Ureter (tissue), 1 donor: ENCODE results near the gene BICD1. TPM values are rescaled to one million over a fixed set of nuclear protein-coding genes. Genes with fewer than 3 reads are reported as not detected.
"Not testable (repeated sequence)": the region's sequence is repeated elsewhere in the genome, so short reads cannot be mapped to it uniquely, and the experiment has no call there.

Experiments used
- DNase-seq: peaks from one replicate; pipeline ENCODE4 v3.0.0-alpha.2; 2020; ENCODE audit warnings: low spot score
- total RNA-seq: library from RNA; stranded (reverse); gene quantifications from one replicate; pipeline ENCODE4 v1.2.4, GENCODE V29; 2023
- donor health status: DM: yes; HTN: yes; CAD: no.

The BICD1 gene
- total RNA-seq, 1 donor from 2014 or later = 32.9 TPM

- no peak for DNase-seq
Measured at GRCh38 chr12:32248441-32249140, 141.9 kb downstream of the BICD1 start.

GRCh38 chr12:32249777-32250176, 143.1 kb downstream of the BICD1 start:
- DNase-seq = no peak

GRCh38 chr12:32252199-32253073, 145.8 kb downstream of the BICD1 start:
- no peak for DNase-seq

GRCh38 chr12:32253154-32253790, 146.6 kb downstream of the BICD1 start:
- DNase-seq = no peak

GRCh38 chr12:32254260-32254956, 147.8 kb downstream of the BICD1 start:
- DNase-seq = no peak

- no peak for DNase-seq
Measured at GRCh38 chr12:32255588-32255987, 148.9 kb downstream of the BICD1 start.

DNA sequence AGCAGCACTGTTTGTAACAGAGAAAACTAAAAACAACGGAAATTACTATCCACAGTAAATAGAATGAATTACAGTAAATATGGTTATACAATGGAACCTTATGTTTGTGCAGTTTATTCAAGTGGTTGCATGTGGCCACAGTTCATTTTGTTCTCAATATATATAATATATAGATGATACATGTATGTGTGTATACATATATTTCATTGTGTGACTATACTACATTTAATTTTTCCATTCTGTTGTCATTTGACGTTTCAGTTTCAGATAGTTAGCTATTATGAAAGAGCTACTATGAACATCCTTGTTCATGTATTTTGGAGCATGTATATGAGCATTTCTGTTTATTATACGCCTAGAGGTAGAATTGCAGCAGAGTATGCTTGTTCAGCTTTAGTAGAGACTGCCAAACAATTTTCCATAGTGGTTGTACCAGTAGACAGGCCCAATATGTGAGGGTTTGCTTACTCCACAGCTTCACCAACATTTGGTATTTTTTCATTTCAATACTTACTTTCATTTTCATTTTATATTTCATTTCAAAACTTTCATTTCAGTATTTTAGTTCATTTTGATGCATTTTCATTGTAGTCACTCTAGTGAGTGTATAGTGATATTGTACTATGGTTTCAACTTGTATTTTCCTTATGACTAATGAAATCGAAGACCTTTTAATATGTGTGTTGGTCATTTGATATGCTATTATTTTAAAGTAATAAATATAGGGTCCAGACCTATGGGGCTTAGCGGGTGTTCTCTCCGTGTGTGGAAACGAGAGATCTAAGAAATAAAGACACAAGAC, 151.2 kb downstream of the BICD1 start:
- no peak for DNase-seq

GRCh38 chr12:32260696-32261095, 154.0 kb downstream of the BICD1 start:
- no peak for DNase-seq

GRCh38 chr12:32261638-32262037, 155.0 kb downstream of the BICD1 start:
- no peak for DNase-seq

GRCh38 chr12:32264961-32265360, 158.3 kb downstream of the BICD1 start:
- DNase-seq = no peak

DNA sequence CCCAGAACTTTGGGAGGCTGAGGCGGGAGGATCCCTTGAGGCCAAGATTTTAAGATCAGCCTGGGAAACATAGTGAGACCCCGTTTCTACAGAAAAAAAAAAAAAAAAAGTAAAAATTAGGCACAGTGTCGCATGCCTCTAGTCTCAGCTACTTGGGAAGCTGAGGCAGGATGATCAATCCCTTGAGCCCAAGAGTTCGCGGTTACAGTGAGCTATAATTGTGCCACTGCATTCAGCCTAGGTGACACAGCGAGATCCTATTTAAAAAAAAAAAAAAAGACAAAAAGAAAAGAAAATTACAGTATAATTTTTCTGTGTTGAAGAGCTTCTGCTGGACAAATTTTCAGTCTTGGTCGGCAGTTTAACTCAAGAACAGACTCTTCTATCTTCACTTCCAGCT, 158.8 kb downstream of the BICD1 start:
- DNase-seq = no peak

DNA sequence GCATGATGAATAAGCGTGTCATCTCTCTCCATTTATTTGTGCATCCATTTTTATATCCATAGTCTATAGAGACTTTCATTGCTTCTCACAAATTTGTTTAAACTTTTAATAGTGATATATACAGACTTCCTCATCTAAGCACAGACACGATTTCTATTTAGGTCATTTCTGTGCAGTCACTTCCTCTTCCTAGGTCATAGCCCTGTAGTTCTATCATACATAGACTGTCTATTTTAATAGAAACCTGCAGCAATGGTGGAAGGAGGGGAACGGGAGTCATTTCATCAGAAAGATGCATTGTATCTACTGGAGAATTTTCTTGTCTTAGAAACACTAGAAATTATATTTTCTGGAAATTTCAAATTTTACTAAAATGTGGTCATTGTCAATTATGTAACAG, 159.3 kb downstream of the BICD1 start:
- no peak for DNase-seq

GRCh38 chr12:32266756-32267155, 160.1 kb downstream of the BICD1 start:
- no peak for DNase-seq

DNA sequence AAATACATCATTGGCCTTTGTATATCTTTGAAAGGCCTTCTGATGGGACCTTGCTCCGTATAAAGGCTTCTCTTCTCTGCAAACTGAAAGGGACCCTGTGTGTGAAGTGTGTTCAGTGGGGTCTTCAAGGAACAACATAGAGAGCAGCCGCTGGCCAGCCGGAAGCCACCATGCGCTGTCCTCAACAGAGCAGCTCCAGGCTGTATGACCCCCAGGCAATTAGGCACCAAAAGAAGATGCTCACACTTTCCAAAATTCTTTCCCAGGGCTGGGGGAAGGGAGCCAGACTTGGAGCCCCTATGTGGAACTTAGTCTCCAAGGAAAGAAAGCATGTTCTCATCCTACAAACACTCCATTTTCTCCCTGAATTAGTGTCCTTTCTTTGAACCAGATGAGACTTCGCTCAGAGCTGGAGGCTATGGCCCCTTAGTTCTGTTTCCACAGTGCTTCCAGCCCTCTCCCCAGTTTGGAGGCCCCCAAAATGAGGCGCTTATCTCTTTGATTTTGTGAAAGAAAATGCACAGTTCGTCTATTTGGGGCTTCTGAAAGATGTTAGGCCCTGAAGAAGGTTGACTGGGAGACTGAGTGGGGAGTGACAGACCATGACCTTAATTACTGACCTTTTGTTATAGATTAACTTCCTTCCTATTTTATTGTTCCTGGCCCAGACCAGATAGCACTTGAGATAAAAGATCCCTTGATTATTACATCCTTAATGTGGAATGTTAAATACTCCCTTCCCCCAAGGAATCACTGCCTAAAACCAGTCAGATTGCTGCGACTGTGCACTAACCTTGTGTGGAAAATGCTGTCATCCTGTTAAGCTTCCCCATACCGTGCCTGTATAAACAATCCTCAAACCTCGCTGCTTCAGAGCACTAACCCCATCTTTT, 164.4 kb downstream of the BICD1 start:
- DNase-seq = no peak

GRCh38 chr12:32272465-32272864, 165.8 kb downstream of the BICD1 start:
- no peak for DNase-seq

DNA sequence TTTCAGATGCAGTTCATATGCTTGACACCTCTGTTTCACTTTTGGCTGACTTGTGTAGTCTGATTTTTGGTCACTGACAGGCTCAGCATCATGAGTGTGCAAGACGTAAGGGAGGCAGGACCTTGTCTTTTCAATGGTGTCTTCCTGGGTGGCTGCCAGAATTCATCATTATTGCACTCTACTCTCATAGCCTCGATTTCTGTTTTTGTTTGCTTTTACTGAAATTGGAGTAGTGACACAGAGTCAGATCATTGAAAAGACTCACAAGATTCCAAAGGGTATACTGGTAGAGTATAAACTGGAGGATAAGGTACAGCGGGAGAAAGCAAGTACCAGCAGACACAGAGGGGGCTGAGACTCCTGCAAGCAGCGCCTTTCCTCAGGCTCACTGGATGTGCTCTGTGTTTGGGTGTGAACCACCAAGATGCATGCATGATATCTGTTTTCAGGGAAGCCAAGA, 166.4 kb downstream of the BICD1 start:
- no peak for DNase-seq

GRCh38 chr12:32273712-32274111, 167.1 kb downstream of the BICD1 start:
- no peak for DNase-seq

- no peak for DNase-seq
Measured at GRCh38 chr12:32274665-32275064, 168.0 kb downstream of the BICD1 start.

- not testable (repeated sequence) for DNase-seq
Measured at GRCh38 chr12:32275520-32275919, 168.9 kb downstream of the BICD1 start.

DNA sequence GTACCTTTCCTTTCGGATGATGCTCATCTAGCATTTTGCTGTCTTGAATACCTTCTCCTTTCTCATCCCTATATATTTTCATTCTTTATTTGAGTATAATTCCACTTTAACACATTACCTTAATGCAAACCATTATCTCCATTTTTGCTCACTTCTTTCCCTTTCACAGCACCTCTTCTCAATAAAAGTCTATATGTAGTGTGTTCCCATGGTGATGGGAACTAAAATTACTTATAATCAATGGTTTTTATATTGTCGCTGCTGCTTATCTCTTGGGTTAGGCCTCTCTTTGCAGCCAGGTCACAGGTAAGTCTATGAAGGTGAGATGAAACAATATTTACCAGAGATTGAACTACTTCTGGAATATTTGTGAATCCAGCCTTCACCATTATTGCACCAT, 171.1 kb downstream of the BICD1 start:
- DNase-seq = no peak
